Neural progenitor cell (in vitro differentiated cells): Measurements from ENCODE around the gene CHRD. TPM values are rescaled to one million over a fixed set of nuclear protein-coding genes. Genes with fewer than 3 reads are reported as not detected.

Source experiments
- DNase-seq: peaks from one replicate; pipeline ENCODE4 v3.0.0-alpha.2; 2016; ENCODE audit warnings: low spot score
- H2AFZ ChIP-seq: fragments of 200-600 bp; sonication (generic); replicated peaks from 2 replicates; pipeline ENCODE4 v1.6.1; 2016; ENCODE audit warnings: antibody characterized with exemption
- H3F3A ChIP-seq: fragments of 200-600 bp; sonication (generic); 2 replicates; pipeline ENCODE4 v1.6.1; 2016; ENCODE audit warnings: antibody characterized with exemption, low read depth
- H3K27ac ChIP-seq: fragments of 200-600 bp; sonication (generic); 2 replicates; pipeline ENCODE4 v1.5.1; 2016; ENCODE audit warnings: mild to moderate bottlenecking
- H3K27me3 ChIP-seq: fragments of 200-600 bp; sonication (generic); 2 replicates; pipeline ENCODE4 v1.6.1; 2016; ENCODE audit warnings: mild to moderate bottlenecking, moderate library complexity
- H3K36me3 ChIP-seq: fragments of 200-600 bp; sonication (generic); 2 replicates; pipeline ENCODE4 v1.5.1; 2016
- H3K4me1 ChIP-seq: fragments of 200-600 bp; sonication (generic); 2 replicates; pipeline ENCODE4 v1.6.1; 2016; ENCODE audit warnings: mixed run types
- H3K4me2 ChIP-seq: fragments of 200-600 bp; sonication (generic); 2 replicates; pipeline ENCODE4 v1.6.1; 2016
- H3K4me3 ChIP-seq: fragments of 200-600 bp; sonication (generic); 2 replicates; pipeline ENCODE4 v1.5.1; 2016
- H3K79me2 ChIP-seq: fragments of 200-600 bp; sonication (generic); 2 replicates; pipeline ENCODE4 v1.6.1; 2016; ENCODE audit warnings: low read depth
- H3K9ac ChIP-seq: fragments of 200-600 bp; sonication (generic); 2 replicates; pipeline ENCODE4 v1.6.1; 2016
- H3K9me3 ChIP-seq: fragments of 200-600 bp; sonication (generic); 2 replicates; pipeline ENCODE4 v1.5.1; 2016; ENCODE audit warnings: low read depth
- H4K20me1 ChIP-seq: fragments of 200-600 bp; sonication (generic); 2 replicates; pipeline ENCODE4 v1.6.1; 2016; ENCODE audit warnings: low read depth
- H3K27ac Mint-ChIP-seq: 3 replicates; pipeline ENCODE4 v1.8.0; 2021; ENCODE audit warnings: mixed read lengths
- H3K27me3 Mint-ChIP-seq: 2 replicates; pipeline ENCODE4 v1.8.0; 2022; ENCODE audit warnings: low read depth, mild to moderate bottlenecking, inconsistent platforms, moderate library complexity, mixed read lengths; ENCODE audit not compliant: insufficient read depth
- H3K36me3 Mint-ChIP-seq: 3 replicates; pipeline ENCODE4 v1.8.0; 2021; ENCODE audit warnings: mixed read lengths
- H3K4me1 Mint-ChIP-seq: 3 replicates; pipeline ENCODE4 v1.8.0; 2021; ENCODE audit warnings: mixed read lengths
- H3K4me3 Mint-ChIP-seq: 3 replicates; pipeline ENCODE4 v1.8.0; 2021; ENCODE audit warnings: mild to moderate bottlenecking, moderate library complexity, mixed read lengths
- H3K9me3 Mint-ChIP-seq: 3 replicates; pipeline ENCODE4 v1.8.0; 2020; ENCODE audit warnings: mixed read lengths
- CTCF ChIP-seq: fragments of 200-600 bp; sonication (generic); IDR thresholded peaks from 2 replicates; pipeline ENCODE4 v1.5.1; 2017; ENCODE audit warnings: antibody characterized with exemption, mild to moderate bottlenecking
- EZH2 ChIP-seq: fragments of 200-600 bp; sonication (generic); IDR thresholded peaks from 2 replicates; pipeline ENCODE4 v1.6.1; 2017; ENCODE audit warnings: antibody characterized with exemption, mild to moderate bottlenecking, moderate library complexity
- EZH2phosphoT487 ChIP-seq: fragments of 200-600 bp; sonication (generic); IDR thresholded peaks from 2 replicates; pipeline ENCODE4 v1.6.1; 2017; ENCODE audit warnings: antibody characterized with exemption
- total RNA-seq: library from RNA; depleted of rRNA; stranded (reverse); fragments of >200 nt; gene quantifications from 2 replicates; pipeline ENCODE4 v1.2.3, GENCODE V29; 2015; ENCODE audit warnings: low replicate concordance

CHRD gene
- total RNA-seq, 1 donor from 2014 or later = 2.3 TPM

- Histone ChIP-seq H3K4me1 (no peaks in the 10 kb centered on the region), H4K20me1 (no peaks in the 10 kb centered on the region), H3K4me2 (no peak overlapping the region), H3K27ac (no peak overlapping the region), H3K79me2 (no peaks in the 10 kb centered on the region), H3K9me3 (no peaks in the 10 kb centered on the region), H3K27me3 (no peaks in the 10 kb centered on the region), H3K9ac (no peak overlapping the region), H2AFZ (no peak overlapping the region), H3K4me3 (no peak overlapping the region), H3F3A (no peaks in the 10 kb centered on the region), H3K36me3 (no peaks in the 10 kb centered on the region)
- Mint-ChIP-seq H3K27me3 (peaks cover 4% of the 10 kb centered on the region), H3K4me3 (no peak overlapping the region), H3K27ac (no peak overlapping the region), H3K4me1 (no peaks in the 10 kb centered on the region), H3K9me3 (no peaks in the 10 kb centered on the region), H3K36me3 (no peaks in the 10 kb centered on the region)
- no peak for TF ChIP-seq CTCF
- TF ChIP-seq EZH2phosphoT487 = no peak
- no peak for TF ChIP-seq EZH2
- DNase-seq = no peak
Measured at GRCh38 chr3:184409946-184410500, 30.2 kb downstream of the CHRD start.

GRCh38 chr3:184414418-184415202 lies 34.8 kb downstream of the CHRD start:
- H3K4me1 ChIP-seq = no peaks in the 10 kb centered on the region
- no peak overlapping the region for H2AFZ ChIP-seq
- no peak overlapping the region for H3K4me3 ChIP-seq
- no peak overlapping the region for H3K4me2 ChIP-seq
- DNase-seq = no peak
- Mint-ChIP-seq H3K36me3 (no peaks in the 10 kb centered on the region), H3K9me3 (no peaks in the 10 kb centered on the region), H3K27ac (no peak overlapping the region), H3K27me3 (peaks cover 4% of the 10 kb centered on the region), H3K4me1 (peaks cover 7% of the 10 kb centered on the region), H3K4me3 (no peak overlapping the region)
- H3K27me3 ChIP-seq = no peaks in the 10 kb centered on the region
- H4K20me1 ChIP-seq = no peaks in the 10 kb centered on the region
- no peak overlapping the region for H3K9ac ChIP-seq
- H3K9me3 ChIP-seq = no peaks in the 10 kb centered on the region
- H3K79me2 ChIP-seq = no peaks in the 10 kb centered on the region
- no peak overlapping the region for H3K27ac ChIP-seq
- H3K36me3 ChIP-seq = no peaks in the 10 kb centered on the region
- no peaks in the 10 kb centered on the region for H3F3A ChIP-seq
- TF ChIP-seq EZH2 (no peak), EZH2phosphoT487 (no peak), CTCF (no peak)

GRCh38 chr3:184415203-184415490 lies 35.3 kb downstream of the CHRD start:
- H4K20me1 ChIP-seq = no peaks in the 10 kb centered on the region
- no peaks in the 10 kb centered on the region for H3K9me3 ChIP-seq
- TF ChIP-seq EZH2 (no peak), CTCF (no peak), EZH2phosphoT487 (no peak)
- H3K27ac ChIP-seq = no peak overlapping the region
- DNase-seq = peak; percentile 10
- no peaks in the 10 kb centered on the region for H3F3A ChIP-seq
- peaks cover 3% of the 10 kb centered on the region for H3K27me3 Mint-ChIP-seq
- H3K79me2 ChIP-seq = no peaks in the 10 kb centered on the region
- H3K4me2 ChIP-seq = no peak overlapping the region
- H3K4me3 Mint-ChIP-seq = no peak overlapping the region
- H3K27ac Mint-ChIP-seq = no peak overlapping the region
- H3K36me3 Mint-ChIP-seq = no peaks in the 10 kb centered on the region
- no peak overlapping the region for H2AFZ ChIP-seq
- peaks cover 7% of the 10 kb centered on the region for H3K4me1 Mint-ChIP-seq
- no peak overlapping the region for H3K9ac ChIP-seq
- H3K4me1 ChIP-seq = no peaks in the 10 kb centered on the region
- H3K36me3 ChIP-seq = no peaks in the 10 kb centered on the region
- no peaks in the 10 kb centered on the region for H3K9me3 Mint-ChIP-seq
- no peaks in the 10 kb centered on the region for H3K27me3 ChIP-seq
- no peak overlapping the region for H3K4me3 ChIP-seq
